Retinal pigment epithelial cell (primary cell): ENCODE results near the gene LRRTM1.

Experiments
- DNase-seq: peaks from one replicate; pipeline ENCODE4 v3.0.0-alpha.2; 2010; ENCODE audit warnings: low read depth
- H3K4me3 ChIP-seq: 2 replicates; pipeline ENCODE4 v1.5.1; 2011; ENCODE audit warnings: mild to moderate bottlenecking, low read length, control low read depth, moderate library complexity
- CTCF ChIP-seq: conservative IDR thresholded peaks from 2 replicates; pipeline ENCODE4 v1.5.1; 2011; ENCODE audit warnings: low read depth, low read length, control low read depth, inconsistent platforms

Gene LRRTM1

GRCh38 chr2:80252294-80252986 is 52.1 kb downstream of the LRRTM1 start:
- no peak overlapping the region for H3K4me3 ChIP-seq
- no peak for DNase-seq
- TF ChIP-seq CTCF = no peak
